ENCODE measurements around the gene VPS37B.

VPS37B gene

GRCh38 chr12:122819209-122819785, 76.6 kb downstream of the VPS37B start:
- H3K4me3 ChIP-seq (ENCODE audit: low read length) = no peak overlapping the region
- H3K9me3 ChIP-seq (ENCODE audit: insufficient read depth, low read depth, low read length) = no peaks in the 10 kb centered on the region
- no peaks in the 10 kb centered on the region for H3K27me3 ChIP-seq (ENCODE audit: insufficient read depth, low read length)
- H3K36me3 ChIP-seq (ENCODE audit: insufficient read depth, low read depth, low read length) = no peaks in the 10 kb centered on the region
- no peak overlapping the region for H3K27ac ChIP-seq (ENCODE audit: low read length)
- H3K4me1 ChIP-seq (ENCODE audit: insufficient read depth, low read length) = no peaks in the 10 kb centered on the region
- H3K9ac ChIP-seq (ENCODE audit: low read depth, low read length) = no peak overlapping the region

Data from iPS-20b (cell line).